Measurements from ENCODE around the gene UBR1.

UBR1 gene

DNA sequence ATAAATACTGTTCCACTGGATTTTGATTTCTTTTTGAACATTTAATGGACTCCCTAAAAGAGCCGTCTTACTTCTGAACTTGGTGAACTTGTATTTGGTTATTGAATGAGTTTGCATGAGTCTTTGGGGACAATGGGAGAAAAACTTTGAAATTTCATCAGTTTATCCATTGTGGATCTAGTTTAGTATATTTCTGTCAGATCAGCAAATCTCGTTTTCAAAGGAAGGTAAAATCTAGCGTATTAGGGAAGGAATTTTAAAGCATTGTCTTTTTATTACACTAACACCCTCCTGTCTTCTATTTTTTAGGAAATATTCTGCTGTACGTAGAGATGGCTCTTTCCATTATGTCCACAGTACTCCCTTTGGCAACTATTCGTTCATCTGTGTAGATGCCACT lies 40.3 kb upstream of the UBR1 start:
- H3K27ac ChIP-seq (replicated peaks; ENCODE audit: low read length) = no peak overlapping the region
- H3K18ac ChIP-seq (ENCODE audit: low read length) = no peak overlapping the region
- H2BK5ac ChIP-seq (ENCODE audit: low read length) = no peak overlapping the region
- no peak overlapping the region for H3K4me3 ChIP-seq (ENCODE audit: low read length in 2 of 2)
- no peak overlapping the region for H2BK12ac ChIP-seq (ENCODE audit: low read length)
- no peak overlapping the region for H3K4me2 ChIP-seq (ENCODE audit: insufficient read depth, low read length, poor library complexity, severe bottlenecking)
- H3K79me1 ChIP-seq (ENCODE audit: low read depth, low read length) = no peaks in the 10 kb centered on the region
- no CpG with 5 or more reads among the region's 5 CpGs for WGBS, 2 donors (ENCODE audit: extremely low coverage in 2 of 2, insufficient read length in 2 of 2, insufficient replicate concordance in 1 of 2)
- no peak overlapping the region for H3K4ac ChIP-seq (ENCODE audit: low read length)
- no peaks in the 10 kb centered on the region for H3K4me1 ChIP-seq (ENCODE audit: control insufficient read depth in 2 of 2, insufficient read depth in 1 of 2, low read depth in 1 of 2, low read length in 2 of 2)
- DNase-seq (ENCODE audit: low spot score) = no peak
- no peak overlapping the region for H4K91ac ChIP-seq (ENCODE audit: low read depth, low read length, poor library complexity)
- H2AK5ac ChIP-seq (ENCODE audit: low read depth, low read length) = no peak overlapping the region
- no peak overlapping the region for H3K14ac ChIP-seq (ENCODE audit: low read length)
- H3K27me3 ChIP-seq (ENCODE audit: control insufficient read depth in 3 of 3, insufficient read depth in 3 of 3, low read depth in 1 of 3, low read length in 3 of 3) = no peaks in the 10 kb centered on the region
- no peak overlapping the region for H4K8ac ChIP-seq (ENCODE audit: low read depth, low read length)
- H3K9ac ChIP-seq (ENCODE audit: low read depth, low read length, poor library complexity) = no peak overlapping the region
- no peaks in the 10 kb centered on the region for H3K9me3 ChIP-seq (replicated peaks in 1 of 2; ENCODE audit: control insufficient read depth in 2 of 2, insufficient read depth in 1 of 2, low read depth in 1 of 2, low read length in 2 of 2)
- H2BK120ac ChIP-seq (ENCODE audit: low read depth, low read length) = no peak overlapping the region
- H2BK15ac ChIP-seq (ENCODE audit: low read length) = no peak overlapping the region
- H3K36me3 ChIP-seq (replicated peaks in 1 of 2; ENCODE audit: control insufficient read depth in 2 of 2, insufficient read depth in 2 of 2, low read length in 2 of 2) = peaks cover 2 to 46% of the 10 kb centered on the region in 2 donors
- no peak overlapping the region for H3K23ac ChIP-seq (ENCODE audit: low read depth, low read length, poor library complexity)
- no peak overlapping the region for H2AFZ ChIP-seq (ENCODE audit: low read length)

DNA sequence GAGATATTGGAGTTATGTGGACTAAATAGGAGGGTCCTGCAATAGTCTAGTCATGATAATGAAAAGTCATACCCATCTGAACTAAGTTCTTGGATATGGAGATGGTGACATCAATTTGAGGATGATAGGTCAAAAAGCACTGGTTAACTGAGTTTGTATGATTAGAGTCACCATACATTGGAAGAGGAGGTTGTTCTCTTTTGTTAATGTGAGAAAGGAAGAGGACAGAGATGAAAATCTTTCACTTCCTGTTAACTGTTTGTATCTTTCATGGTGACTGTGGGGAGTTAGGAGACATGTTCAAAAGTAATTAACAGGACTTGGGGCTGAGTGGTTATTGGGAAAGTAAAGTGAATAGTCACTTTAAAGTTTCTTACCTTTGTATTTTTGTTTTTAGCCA lies 38.7 kb upstream of the UBR1 start:
- no peak overlapping the region for H2BK120ac ChIP-seq (ENCODE audit: low read depth, low read length)
- H3K4me2 ChIP-seq (ENCODE audit: insufficient read depth, low read length, poor library complexity, severe bottlenecking) = no peak overlapping the region
- no peak overlapping the region for H3K27ac ChIP-seq (replicated peaks; ENCODE audit: low read length)

DNA sequence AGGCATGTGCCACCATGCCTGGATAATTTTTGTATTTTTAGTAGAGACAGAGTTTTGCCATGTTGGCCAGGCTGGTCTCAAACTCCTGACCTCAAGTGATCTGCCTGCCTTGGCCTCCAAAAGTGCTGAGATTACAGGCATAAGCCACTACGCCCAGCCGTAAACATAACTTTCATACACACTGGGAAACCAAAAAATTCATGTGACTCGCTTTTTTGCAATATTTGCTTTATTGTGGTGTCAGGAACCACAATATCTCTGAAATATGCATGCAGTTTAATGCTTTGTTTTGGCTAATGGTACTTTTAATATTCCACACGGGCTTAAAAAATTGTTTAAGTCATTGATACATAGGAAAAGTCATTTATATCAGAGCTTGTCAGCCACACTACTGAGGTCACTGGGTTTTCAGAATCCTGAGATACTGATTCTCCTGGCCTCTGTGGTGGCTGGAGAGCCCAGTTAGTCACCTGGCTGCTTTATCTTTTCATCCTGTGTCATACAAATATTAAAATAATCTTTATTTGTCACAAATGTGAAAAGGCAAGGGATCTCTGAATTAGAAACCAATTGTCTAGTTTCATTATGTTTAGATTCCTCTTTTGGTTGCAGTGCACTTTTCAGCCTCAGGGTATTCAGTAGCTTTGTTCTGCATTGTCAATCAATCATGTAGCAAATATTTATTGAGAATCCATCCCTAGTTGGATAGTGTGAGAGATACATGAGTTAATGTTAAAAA lies 37.5 kb upstream of the UBR1 start:
- Histone ChIP-seq H3K9me3 (replicated peaks in 1 of 2; ENCODE audit: control insufficient read depth in 2 of 2, insufficient read depth in 1 of 2, low read depth in 1 of 2, low read length in 2 of 2) (peaks cover 0 to 3% of the 10 kb centered on the region in 2 donors), H3K23ac (ENCODE audit: low read depth, low read length, poor library complexity) (no peak overlapping the region), H2BK12ac (ENCODE audit: low read length) (no peak overlapping the region), H2BK5ac (ENCODE audit: low read length) (no peak overlapping the region), H3K36me3 (replicated peaks in 1 of 2; ENCODE audit: control insufficient read depth in 2 of 2, insufficient read depth in 2 of 2, low read length in 2 of 2) (peaks cover 1 to 49% of the 10 kb centered on the region in 2 donors), H3K4me2 (ENCODE audit: insufficient read depth, low read length, poor library complexity, severe bottlenecking) (no peak overlapping the region), H2AK5ac (ENCODE audit: low read depth, low read length) (no peak overlapping the region), H3K18ac (ENCODE audit: low read length) (no peak overlapping the region), H3K14ac (ENCODE audit: low read length) (no peak overlapping the region), H3K9ac (ENCODE audit: low read depth, low read length, poor library complexity) (no peak overlapping the region), H2BK15ac (ENCODE audit: low read length) (no peak overlapping the region), H3K4me3 (ENCODE audit: low read length in 2 of 2) (no peak overlapping the region), H2BK120ac (ENCODE audit: low read depth, low read length) (no peak overlapping the region), H4K8ac (ENCODE audit: low read depth, low read length) (no peak overlapping the region), H3K79me1 (ENCODE audit: low read depth, low read length) (no peaks in the 10 kb centered on the region), H3K4ac (ENCODE audit: low read length) (no peak overlapping the region), H2AFZ (ENCODE audit: low read length) (no peak overlapping the region), H4K91ac (ENCODE audit: low read depth, low read length, poor library complexity) (no peak overlapping the region), H3K27ac (replicated peaks; ENCODE audit: low read length) (no peak overlapping the region), H3K4me1 (ENCODE audit: control insufficient read depth in 2 of 2, insufficient read depth in 1 of 2, low read depth in 1 of 2, low read length in 2 of 2) (no peaks in the 10 kb centered on the region), H3K27me3 (ENCODE audit: control insufficient read depth in 3 of 3, insufficient read depth in 3 of 3, low read depth in 1 of 3, low read length in 3 of 3) (no peaks in the 10 kb centered on the region)
- DNase-seq (ENCODE audit: low spot score) = no peak
- WGBS, 2 donors (ENCODE audit: extremely low coverage in 2 of 2, insufficient read length in 2 of 2, insufficient replicate concordance in 1 of 2) = no CpG with 5 or more reads among the region's 4 CpGs

More for the DNA sequence above, 38.7 kb upstream of the UBR1 start:
- Histone ChIP-seq H3K36me3 (replicated peaks in 1 of 2; ENCODE audit: control insufficient read depth in 2 of 2, insufficient read depth in 2 of 2, low read length in 2 of 2) (peaks cover 1 to 48% of the 10 kb centered on the region in 2 donors), H2BK5ac (ENCODE audit: low read length) (no peak overlapping the region), H3K14ac (ENCODE audit: low read length) (no peak overlapping the region), H3K9me3 (replicated peaks in 1 of 2; ENCODE audit: control insufficient read depth in 2 of 2, insufficient read depth in 1 of 2, low read depth in 1 of 2, low read length in 2 of 2) (peaks cover 0 to 3% of the 10 kb centered on the region in 2 donors), H2BK12ac (ENCODE audit: low read length) (no peak overlapping the region), H3K9ac (ENCODE audit: low read depth, low read length, poor library complexity) (no peak overlapping the region), H4K91ac (ENCODE audit: low read depth, low read length, poor library complexity) (no peak overlapping the region), H3K27me3 (ENCODE audit: control insufficient read depth in 3 of 3, insufficient read depth in 3 of 3, low read depth in 1 of 3, low read length in 3 of 3) (no peaks in the 10 kb centered on the region), H3K4ac (ENCODE audit: low read length) (no peak overlapping the region), H3K79me1 (ENCODE audit: low read depth, low read length) (no peaks in the 10 kb centered on the region), H3K23ac (ENCODE audit: low read depth, low read length, poor library complexity) (no peak overlapping the region), H4K8ac (ENCODE audit: low read depth, low read length) (no peak overlapping the region), H3K18ac (ENCODE audit: low read length) (no peak overlapping the region), H2BK15ac (ENCODE audit: low read length) (no peak overlapping the region), H2AFZ (ENCODE audit: low read length) (no peak overlapping the region), H2AK5ac (ENCODE audit: low read depth, low read length) (no peak overlapping the region), H3K4me1 (ENCODE audit: control insufficient read depth in 2 of 2, insufficient read depth in 1 of 2, low read depth in 1 of 2, low read length in 2 of 2) (no peaks in the 10 kb centered on the region), H3K4me3 (ENCODE audit: low read length in 2 of 2) (no peak overlapping the region)
- no peak for DNase-seq (ENCODE audit: low spot score)

DNA sequence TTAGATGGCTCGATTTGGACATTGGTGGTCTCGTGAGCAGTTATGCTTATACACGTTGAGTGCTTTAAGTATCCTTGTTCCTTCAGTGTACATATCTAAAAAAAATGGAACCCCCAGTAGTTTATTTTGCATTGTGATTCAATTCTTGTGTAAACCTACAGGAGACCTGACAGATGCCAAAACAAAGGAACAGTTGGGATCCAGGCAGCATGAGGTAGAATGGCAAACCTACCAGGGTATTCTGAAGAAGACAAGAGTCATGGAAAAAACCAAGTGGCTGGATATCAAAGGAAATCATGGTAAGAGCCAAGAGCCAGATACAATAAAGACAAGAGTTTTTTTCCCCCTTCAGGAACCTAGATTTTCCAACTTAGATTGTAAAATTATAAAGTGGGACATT lies 29.5 kb upstream of the UBR1 start:
- Histone ChIP-seq H3K27me3 (ENCODE audit: control insufficient read depth in 3 of 3, insufficient read depth in 3 of 3, low read depth in 1 of 3, low read length in 3 of 3) (peaks cover 0 to 10% (median 0%) of the 10 kb centered on the region in 3 experiments), H3K4me1 (ENCODE audit: control insufficient read depth in 2 of 2, insufficient read depth in 1 of 2, low read depth in 1 of 2, low read length in 2 of 2) (peaks cover 3 to 6% of the 10 kb centered on the region in 2 donors), H2BK15ac (ENCODE audit: low read length) (no peak overlapping the region), H2BK5ac (ENCODE audit: low read length) (no peak overlapping the region), H3K9ac (ENCODE audit: low read depth, low read length, poor library complexity) (no peak overlapping the region), H3K23ac (ENCODE audit: low read depth, low read length, poor library complexity) (no peak overlapping the region), H2AK5ac (ENCODE audit: low read depth, low read length) (no peak overlapping the region), H3K14ac (ENCODE audit: low read length) (no peak overlapping the region), H3K27ac (replicated peaks; ENCODE audit: low read length) (no peak overlapping the region), H3K4ac (ENCODE audit: low read length) (no peak overlapping the region), H2BK120ac (ENCODE audit: low read depth, low read length) (no peak overlapping the region), H2AFZ (ENCODE audit: low read length) (no peak overlapping the region), H4K8ac (ENCODE audit: low read depth, low read length) (no peak overlapping the region), H3K36me3 (replicated peaks in 1 of 2; ENCODE audit: control insufficient read depth in 2 of 2, insufficient read depth in 2 of 2, low read length in 2 of 2) (peaks cover 3 to 49% of the 10 kb centered on the region in 2 donors), H3K4me2 (ENCODE audit: insufficient read depth, low read length, poor library complexity, severe bottlenecking) (no peak overlapping the region), H3K79me1 (ENCODE audit: low read depth, low read length) (no peaks in the 10 kb centered on the region), H2BK12ac (ENCODE audit: low read length) (no peak overlapping the region), H4K91ac (ENCODE audit: low read depth, low read length, poor library complexity) (no peak overlapping the region), H3K9me3 (replicated peaks in 1 of 2; ENCODE audit: control insufficient read depth in 2 of 2, insufficient read depth in 1 of 2, low read depth in 1 of 2, low read length in 2 of 2) (no peaks in the 10 kb centered on the region), H3K4me3 (ENCODE audit: low read length in 2 of 2) (no peak overlapping the region), H3K18ac (ENCODE audit: low read length) (no peak overlapping the region)
- WGBS, 2 donors (ENCODE audit: extremely low coverage in 2 of 2, insufficient read length in 2 of 2, insufficient replicate concordance in 1 of 2) = no CpG with 5 or more reads among the region's 3 CpGs
- DNase-seq (ENCODE audit: low spot score) = no peak
